Mesenchymal stem cell (in vitro differentiated cells and primary cell): ENCODE measurements around the gene PTPRN2.

ENCODE experiments used
- DNase-seq: peaks from one replicate; pipeline ENCODE4 v3.0.0-alpha.2; 2013
- H2AFZ ChIP-seq: one replicate; pipeline ENCODE4 v1.6.1; 2013; ENCODE audit warnings: low read depth, mild to moderate bottlenecking, control low read depth, inconsistent platforms, low read length, moderate library complexity
- H2AK5ac ChIP-seq: 2 replicates; pipeline ENCODE4 v1.6.1; 2013; ENCODE audit warnings: low read length, moderate library complexity, mild to moderate bottlenecking, inconsistent platforms; ENCODE audit not compliant: severe bottlenecking
- H2BK120ac ChIP-seq: one replicate; pipeline ENCODE4 v1.6.1; 2013; ENCODE audit warnings: low read depth, mild to moderate bottlenecking, inconsistent platforms, low read length, moderate library complexity
- H2BK12ac ChIP-seq, 2 experiments: one replicate each; pipeline ENCODE4 v1.6.1; 2013; ENCODE audit warnings: inconsistent platforms in 2 of 2, low read length in 2 of 2, mild to moderate bottlenecking in 2 of 2, moderate library complexity in 2 of 2, control low read depth in 1 of 2
- H2BK15ac ChIP-seq: one replicate; pipeline ENCODE4 v1.6.1; 2013; ENCODE audit warnings: mild to moderate bottlenecking, low read depth, inconsistent platforms; ENCODE audit not compliant: poor library complexity, severe bottlenecking
- H2BK5ac ChIP-seq: 2 replicates; pipeline ENCODE4 v1.6.1; 2013; ENCODE audit warnings: low read depth, mild to moderate bottlenecking, low read length, control low read depth, inconsistent platforms; ENCODE audit not compliant: poor library complexity, severe bottlenecking
- H3K14ac ChIP-seq, 2 experiments: one replicate each; pipeline ENCODE4 v1.6.1; 2013; ENCODE audit warnings: inconsistent platforms in 2 of 2, low read length in 2 of 2, control low read depth in 1 of 2, mild to moderate bottlenecking in 1 of 2, moderate library complexity in 1 of 2
- H3K18ac ChIP-seq, 2 experiments: one replicate each; pipeline ENCODE4 v1.6.1; 2013; ENCODE audit warnings: inconsistent platforms in 2 of 2, low read length in 2 of 2, control low read depth in 1 of 2, low read depth in 1 of 2, mild to moderate bottlenecking in 1 of 2
- H3K23ac ChIP-seq, 2 experiments: one replicate each; pipeline ENCODE4 v1.6.1; 2013; ENCODE audit warnings: inconsistent platforms in 2 of 2, low read length in 2 of 2, mild to moderate bottlenecking in 2 of 2, moderate library complexity in 2 of 2, control low read depth in 1 of 2
- H3K27ac ChIP-seq: 2 replicates; pipeline ENCODE4 v1.5.1; 2013; ENCODE audit warnings: mild to moderate bottlenecking, moderate library complexity, low read length, control low read depth, inconsistent platforms; ENCODE audit not compliant: poor library complexity, severe bottlenecking
- H3K27me3 ChIP-seq, 2 experiments: 2 replicates each; pipeline versions ENCODE4 v1.6.1 to v1.7.0; 2013; ENCODE audit warnings: low read length in 2 of 2, mild to moderate bottlenecking in 2 of 2, moderate library complexity in 2 of 2, control low read depth in 1 of 2, inconsistent platforms in 1 of 2; ENCODE audit not compliant: control insufficient read depth in 1 of 2, insufficient read depth in 1 of 2
- H3K36me3 ChIP-seq, 2 experiments: 2 replicates each; pipeline versions ENCODE4 v1.6.1 to v1.7.0; 2013; ENCODE audit warnings: low read length in 2 of 2, control low read depth in 1 of 2, inconsistent platforms in 1 of 2, low read depth in 1 of 2, mild to moderate bottlenecking in 1 of 2; ENCODE audit not compliant: insufficient read depth in 2 of 2, control insufficient read depth in 1 of 2
- H3K4ac ChIP-seq, 2 experiments: one replicate each; pipeline ENCODE4 v1.6.1; 2013; ENCODE audit warnings: inconsistent platforms in 2 of 2, low read length in 2 of 2, mild to moderate bottlenecking in 2 of 2, moderate library complexity in 2 of 2, control low read depth in 1 of 2, low read depth in 1 of 2
- H3K4me1 ChIP-seq: 2 replicates; pipeline ENCODE4 v1.6.1; 2013; ENCODE audit warnings: low read depth, low read length, control low read depth; ENCODE audit not compliant: control insufficient read depth, insufficient read depth
- H3K4me2 ChIP-seq: 2 replicates; pipeline ENCODE4 v1.6.1; 2013; ENCODE audit warnings: low read length, mild to moderate bottlenecking, inconsistent platforms; ENCODE audit not compliant: poor library complexity, severe bottlenecking
- H3K4me3 ChIP-seq, 2 experiments: 2 replicates each; pipeline versions ENCODE4 v1.5.1 to v1.7.0; 2013; ENCODE audit warnings: low read length in 2 of 2, mild to moderate bottlenecking in 2 of 2, control low read depth in 1 of 2, low read depth in 1 of 2; ENCODE audit not compliant: insufficient read depth in 1 of 2
- H3K79me1 ChIP-seq: replicated peaks from 2 replicates; pipeline ENCODE4 v1.6.1; 2013; ENCODE audit warnings: mild to moderate bottlenecking, control low read depth, low read length, inconsistent platforms; ENCODE audit not compliant: poor library complexity, severe bottlenecking
- H3K9ac ChIP-seq: 2 replicates; pipeline ENCODE4 v1.7.0; 2013; ENCODE audit warnings: mild to moderate bottlenecking, low read length, moderate library complexity
- H3K9me3 ChIP-seq: 2 replicates; pipeline ENCODE4 v1.7.0; 2013; ENCODE audit warnings: mild to moderate bottlenecking, low read length; ENCODE audit not compliant: control insufficient read depth
- H4K8ac ChIP-seq: one replicate; pipeline ENCODE4 v1.6.1; 2013; ENCODE audit warnings: inconsistent platforms, mild to moderate bottlenecking, low read length, moderate library complexity
- H4K91ac ChIP-seq: one replicate; pipeline ENCODE4 v1.6.1; 2013; ENCODE audit warnings: mild to moderate bottlenecking, low read length, inconsistent platforms
- WGBS: methylation state at CpG from one replicate; pipeline ENCODE4 v1.1.7; 2013; ENCODE audit warnings: mixed read lengths; 5-methylcytosine and 5-hydroxymethylcytosine counted together

Gene PTPRN2

DNA sequence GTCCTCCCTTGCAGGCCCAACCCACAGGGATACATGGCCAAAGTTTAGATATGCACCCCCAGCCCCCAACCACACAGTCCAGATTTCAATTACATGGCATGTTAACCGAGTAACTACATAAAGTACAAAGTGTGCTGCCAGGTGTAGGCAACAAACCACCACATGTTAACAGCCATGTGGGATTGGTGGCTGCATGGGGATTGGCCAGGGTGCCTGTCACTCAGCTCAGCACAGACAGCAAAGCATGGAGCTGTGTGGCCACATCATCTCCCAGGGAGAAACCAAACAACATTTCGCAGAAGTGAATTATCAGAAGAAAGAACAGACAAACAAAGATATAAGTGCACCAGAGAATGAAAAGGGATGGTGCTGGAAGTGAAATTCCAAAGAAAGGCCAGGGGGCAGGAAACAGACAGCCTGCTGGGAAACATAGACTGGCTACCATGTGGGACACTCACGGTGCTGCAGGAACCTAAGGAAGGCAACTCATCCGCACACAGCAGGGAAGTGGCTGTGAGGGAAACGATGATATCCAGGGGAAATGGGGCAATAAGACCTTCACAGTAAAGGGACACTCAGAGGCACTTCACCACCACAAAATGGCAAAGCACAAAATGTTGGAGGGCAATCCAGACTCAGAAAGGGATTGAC lies 171.2 kb downstream of the PTPRN2 start:
- Histone ChIP-seq H2BK120ac (no peak overlapping the region), H3K4ac (no peak overlapping the region), H3K23ac (no peak overlapping the region), H3K9ac (no peak overlapping the region), H3K27me3 (no peaks in the 10 kb centered on the region), H2BK5ac (no peak overlapping the region), H2AK5ac (no peak overlapping the region), H4K91ac (no peak overlapping the region), H4K8ac (no peak overlapping the region), H3K4me3 (no peak overlapping the region), H3K4me1 (no peaks in the 10 kb centered on the region), H2BK15ac (no peak overlapping the region), H3K36me3 (no peaks in the 10 kb centered on the region), H3K14ac (no peak overlapping the region), H3K27ac (no peak overlapping the region), H2BK12ac (no peak overlapping the region), H3K18ac (no peak overlapping the region), H3K4me2 (no peak overlapping the region), H3K79me1 (no peaks in the 10 kb centered on the region), H2AFZ (no peak overlapping the region), H3K9me3 (peaks cover 10% of the 10 kb centered on the region)
- DNase-seq = no peak
- WGBS = 72% methylated on average over 5 of the region's 5 CpGs

DNA sequence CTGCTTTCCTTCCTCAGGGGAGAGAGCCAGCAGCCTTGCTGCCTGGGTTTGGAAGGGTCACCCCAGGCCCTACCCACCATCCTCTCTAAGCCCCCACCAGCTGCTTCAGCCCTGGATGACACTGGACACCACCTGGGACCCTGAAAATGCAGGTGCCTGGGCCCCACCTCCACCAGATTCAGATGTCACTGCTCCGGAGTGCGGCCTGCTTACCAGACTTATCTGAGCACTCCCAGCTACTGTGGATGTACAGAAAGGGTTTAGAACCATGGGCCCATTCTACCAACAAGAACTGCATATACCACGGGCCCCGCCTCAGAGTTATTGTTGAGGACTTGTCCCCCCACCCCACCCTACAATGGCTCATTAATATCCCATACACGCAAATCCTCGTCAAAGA lies 172.3 kb downstream of the PTPRN2 start:
- Histone ChIP-seq H3K4me2 (no peak overlapping the region), H2BK120ac (no peak overlapping the region), H4K8ac (no peak overlapping the region), H3K4me3 (no peak overlapping the region), H3K4ac (no peak overlapping the region), H3K4me1 (no peaks in the 10 kb centered on the region), H2AK5ac (no peak overlapping the region), H3K18ac (no peak overlapping the region), H3K9me3 (peaks cover 10% of the 10 kb centered on the region), H4K91ac (no peak overlapping the region), H2BK5ac (no peak overlapping the region), H3K9ac (no peak overlapping the region), H2BK15ac (no peak overlapping the region), H3K36me3 (no peaks in the 10 kb centered on the region), H3K14ac (no peak overlapping the region), H2BK12ac (no peak overlapping the region), H3K23ac (no peak overlapping the region), H3K79me1 (no peaks in the 10 kb centered on the region), H3K27me3 (no peaks in the 10 kb centered on the region), H2AFZ (no peak overlapping the region), H3K27ac (no peak overlapping the region)
- 85% methylated on average over 4 of the region's 6 CpGs for WGBS
- DNase-seq = no peak

- DNase-seq = no peak
- Histone ChIP-seq H2AFZ (no peak overlapping the region), H3K4me2 (no peak overlapping the region), H2BK12ac (no peak overlapping the region), H3K4me3 (no peak overlapping the region), H2BK120ac (no peak overlapping the region), H4K91ac (no peak overlapping the region), H3K9me3 (peaks cover 10% of the 10 kb centered on the region), H3K23ac (no peak overlapping the region), H4K8ac (no peak overlapping the region), H3K27me3 (no peaks in the 10 kb centered on the region), H2AK5ac (no peak overlapping the region), H3K14ac (no peak overlapping the region), H3K36me3 (no peaks in the 10 kb centered on the region), H3K9ac (no peak overlapping the region), H3K27ac (no peak overlapping the region), H3K18ac (no peak overlapping the region), H3K4ac (no peak overlapping the region), H3K4me1 (no peaks in the 10 kb centered on the region), H3K79me1 (no peaks in the 10 kb centered on the region), H2BK5ac (no peak overlapping the region), H2BK15ac (no peak overlapping the region)
- WGBS = 86% methylated on average over 16 of the region's 16 CpGs
These were observed 173.1 kb downstream of the PTPRN2 start for GRCh38 chr7:158414486-158414961.

DNA sequence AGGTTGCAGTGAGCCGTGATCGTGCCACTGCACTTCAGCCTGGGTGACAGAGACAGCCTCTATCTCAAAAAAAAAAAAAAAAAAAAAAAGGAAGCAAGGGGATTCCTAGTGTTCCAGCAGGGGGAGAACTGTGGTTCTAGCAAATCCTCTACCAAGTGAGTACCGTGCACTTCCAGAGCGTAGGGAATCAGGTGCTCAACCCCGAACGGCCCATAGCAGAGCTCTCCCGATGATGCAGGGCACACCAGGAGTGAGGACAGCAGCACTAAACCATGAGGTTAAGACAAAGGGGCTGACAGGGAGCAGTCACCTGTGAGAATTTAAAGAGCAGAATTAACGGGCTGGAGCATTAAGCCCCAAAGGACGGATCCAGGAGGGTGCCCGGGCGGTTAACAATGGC lies 173.6 kb downstream of the PTPRN2 start:
- H3K36me3 ChIP-seq = no peaks in the 10 kb centered on the region
- H3K4me1 ChIP-seq = no peaks in the 10 kb centered on the region
- no peak overlapping the region for H2AK5ac ChIP-seq
- no peaks in the 10 kb centered on the region for H3K27me3 ChIP-seq
- H2BK120ac ChIP-seq = no peak overlapping the region
- no peak overlapping the region for H2BK12ac ChIP-seq
- H4K91ac ChIP-seq = no peak overlapping the region
- no peak overlapping the region for H2BK15ac ChIP-seq
- H3K4ac ChIP-seq = no peak overlapping the region
- no peaks in the 10 kb centered on the region for H3K79me1 ChIP-seq
- no peak overlapping the region for H2AFZ ChIP-seq
- H3K27ac ChIP-seq = no peak overlapping the region
- no peak overlapping the region for H3K4me2 ChIP-seq
- WGBS = 92% methylated on average over 9 of the region's 11 CpGs
- DNase-seq = no peak
- H3K23ac ChIP-seq = no peak overlapping the region
- H3K18ac ChIP-seq = no peak overlapping the region
- no peak overlapping the region for H4K8ac ChIP-seq
- H3K9ac ChIP-seq = no peak overlapping the region
- H2BK5ac ChIP-seq = no peak overlapping the region
- H3K4me3 ChIP-seq = no peak overlapping the region
- H3K14ac ChIP-seq = no peak overlapping the region
- H3K9me3 ChIP-seq = peaks cover 10% of the 10 kb centered on the region
